GM12872 (cell line): ENCODE results near the gene COL1A1.
A peak's percentile ranks its signal among the peaks of the same experiment; 100 is the strongest.

Experiments used
- TF ChIP-seq, protein P1 (sequence below): IDR thresholded peaks from 3 replicates; pipeline ENCODE4 v1.5.1; 2011; ENCODE audit warnings: low read depth, mild to moderate bottlenecking, low read length, moderate library complexity; ENCODE audit not compliant: insufficient read depth

The COL1A1 gene

DNA sequence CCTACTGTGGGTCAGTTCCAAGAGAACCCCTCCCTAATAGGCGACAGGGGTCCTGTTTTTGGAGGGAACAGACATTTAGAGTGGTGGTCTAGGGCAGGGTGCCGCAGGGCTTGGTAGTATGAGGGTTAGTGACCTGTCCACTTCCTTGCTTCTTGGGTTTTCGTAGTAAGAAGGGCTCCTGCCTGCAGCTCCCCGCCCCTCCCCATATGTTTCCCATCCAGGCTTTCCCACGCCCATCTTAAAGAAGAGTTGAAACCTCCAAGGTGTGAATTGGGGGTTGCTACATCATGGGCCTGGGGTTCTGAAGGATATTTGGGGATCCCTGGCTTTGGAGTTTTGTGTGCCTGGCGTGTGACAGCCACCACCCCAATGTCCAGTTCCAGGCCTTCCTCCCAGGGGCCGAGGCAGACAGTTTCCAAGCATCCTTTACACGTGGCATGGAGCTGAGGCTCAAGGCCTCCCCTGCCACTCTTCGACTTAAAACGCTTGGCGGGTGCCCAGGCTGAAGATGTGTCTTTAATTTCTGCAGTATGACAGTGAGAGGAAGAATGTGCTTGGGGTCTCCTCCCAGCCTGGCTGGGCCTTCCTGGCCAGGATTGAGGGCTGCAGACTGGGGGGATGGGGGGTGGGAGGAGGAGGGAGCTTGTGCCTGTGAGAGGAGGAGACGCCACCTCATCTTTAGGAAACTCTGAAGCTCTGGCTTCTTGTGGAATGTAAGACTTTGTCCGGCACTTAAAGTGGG is 2.3 kb upstream of the COL1A1 start:
- TF ChIP-seq, protein P1, sequence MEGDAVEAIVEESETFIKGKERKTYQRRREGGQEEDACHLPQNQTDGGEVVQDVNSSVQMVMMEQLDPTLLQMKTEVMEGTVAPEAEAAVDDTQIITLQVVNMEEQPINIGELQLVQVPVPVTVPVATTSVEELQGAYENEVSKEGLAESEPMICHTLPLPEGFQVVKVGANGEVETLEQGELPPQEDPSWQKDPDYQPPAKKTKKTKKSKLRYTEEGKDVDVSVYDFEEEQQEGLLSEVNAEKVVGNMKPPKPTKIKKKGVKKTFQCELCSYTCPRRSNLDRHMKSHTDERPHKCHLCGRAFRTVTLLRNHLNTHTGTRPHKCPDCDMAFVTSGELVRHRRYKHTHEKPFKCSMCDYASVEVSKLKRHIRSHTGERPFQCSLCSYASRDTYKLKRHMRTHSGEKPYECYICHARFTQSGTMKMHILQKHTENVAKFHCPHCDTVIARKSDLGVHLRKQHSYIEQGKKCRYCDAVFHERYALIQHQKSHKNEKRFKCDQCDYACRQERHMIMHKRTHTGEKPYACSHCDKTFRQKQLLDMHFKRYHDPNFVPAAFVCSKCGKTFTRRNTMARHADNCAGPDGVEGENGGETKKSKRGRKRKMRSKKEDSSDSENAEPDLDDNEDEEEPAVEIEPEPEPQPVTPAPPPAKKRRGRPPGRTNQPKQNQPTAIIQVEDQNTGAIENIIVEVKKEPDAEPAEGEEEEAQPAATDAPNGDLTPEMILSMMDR, result no peak

DNA sequence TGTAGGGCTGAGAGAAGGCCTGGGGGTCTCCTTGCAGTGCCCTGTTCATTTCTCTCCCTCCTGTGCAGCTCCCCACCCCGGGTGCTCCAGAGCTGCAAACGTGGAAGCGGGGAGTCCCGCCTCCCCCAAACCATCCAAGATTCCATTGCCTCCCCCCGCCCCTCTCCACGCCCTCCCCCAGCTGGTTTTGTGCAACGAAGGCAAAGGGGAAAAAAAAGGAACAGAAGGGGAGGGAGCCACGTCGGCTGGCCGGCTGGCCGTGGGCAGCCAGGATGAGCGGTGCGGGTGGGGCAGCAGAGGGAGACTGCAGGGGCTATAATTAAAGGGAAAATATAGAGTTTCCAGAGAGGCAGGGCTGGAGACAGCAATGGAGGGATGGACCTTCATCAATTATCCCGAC is 1.7 kb upstream of the COL1A1 start:
- TF ChIP-seq, protein P1, result no peak

DNA sequence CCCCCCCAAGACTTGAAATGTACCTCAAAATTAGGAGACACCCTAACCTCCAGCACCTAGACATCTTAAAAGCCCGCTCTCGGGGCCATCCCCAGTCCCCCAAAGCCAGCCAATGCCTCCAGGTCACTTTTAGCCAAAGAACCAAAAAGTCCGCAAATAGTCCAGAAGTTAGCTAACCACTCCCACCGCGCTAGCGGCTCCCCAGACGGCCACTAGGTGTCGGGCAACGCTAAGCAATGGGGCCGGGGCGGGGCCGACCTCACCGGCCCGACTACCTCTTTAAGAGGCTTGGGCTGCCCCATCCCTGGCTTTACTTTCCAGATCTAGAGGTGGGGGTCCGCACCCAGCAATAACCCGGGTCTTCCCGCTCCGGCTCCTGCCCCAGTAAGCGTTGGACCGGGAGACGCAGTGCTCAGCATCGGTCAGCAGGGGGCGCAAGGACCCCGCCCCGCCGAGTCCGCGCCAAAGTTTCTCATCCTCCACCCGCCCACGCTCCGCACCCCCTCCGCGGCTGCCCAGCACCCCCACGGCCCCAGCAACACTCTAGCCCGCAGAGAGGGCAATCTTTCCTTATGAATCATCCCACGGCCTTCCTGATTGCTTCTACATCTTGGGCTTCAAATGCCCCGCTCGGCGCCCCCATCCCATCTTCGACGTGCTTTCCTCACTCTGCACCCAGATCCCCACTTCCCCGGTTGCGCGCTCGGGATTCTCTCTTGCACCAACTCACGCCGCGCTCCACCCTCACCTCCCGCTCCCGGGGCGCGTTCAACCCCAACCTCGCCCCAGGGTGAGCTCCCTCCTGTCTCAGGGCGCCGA is 765 bp downstream of the COL1A1 start:
- TF ChIP-seq, protein P1, result peak; percentile 94

DNA sequence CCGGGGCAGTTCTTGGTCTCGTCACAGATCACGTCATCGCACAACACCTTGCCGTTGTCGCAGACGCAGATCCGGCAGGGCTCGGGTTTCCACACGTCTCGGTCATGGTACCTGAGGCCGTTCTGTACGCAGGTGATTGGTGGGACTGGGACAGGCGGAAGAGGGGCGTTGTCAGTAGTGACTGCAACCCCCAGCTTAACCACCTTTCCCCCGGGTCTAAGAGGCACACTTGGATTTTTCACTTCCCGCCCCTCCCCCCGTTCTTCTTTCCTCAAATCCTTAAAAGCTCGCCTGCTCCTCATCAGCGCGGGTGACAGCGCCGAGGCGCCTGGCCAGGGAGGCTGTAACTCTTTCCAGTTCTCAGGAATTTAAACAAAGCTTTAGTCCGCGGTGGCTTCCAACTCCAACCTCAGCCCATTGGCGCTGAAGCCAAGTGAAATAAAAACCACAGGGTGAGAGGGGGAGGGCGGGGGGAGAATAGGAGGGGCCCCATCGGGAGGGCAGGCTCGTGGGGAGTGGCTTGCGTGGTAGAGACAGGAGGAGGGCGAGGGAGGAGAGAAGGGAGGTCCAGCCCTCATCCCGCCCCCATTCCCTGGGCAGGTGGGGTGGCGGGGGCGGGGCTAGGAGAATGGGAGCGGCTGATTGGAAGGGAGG is 1.5 kb downstream of the COL1A1 start:
- TF ChIP-seq, protein P1, result no peak

DNA sequence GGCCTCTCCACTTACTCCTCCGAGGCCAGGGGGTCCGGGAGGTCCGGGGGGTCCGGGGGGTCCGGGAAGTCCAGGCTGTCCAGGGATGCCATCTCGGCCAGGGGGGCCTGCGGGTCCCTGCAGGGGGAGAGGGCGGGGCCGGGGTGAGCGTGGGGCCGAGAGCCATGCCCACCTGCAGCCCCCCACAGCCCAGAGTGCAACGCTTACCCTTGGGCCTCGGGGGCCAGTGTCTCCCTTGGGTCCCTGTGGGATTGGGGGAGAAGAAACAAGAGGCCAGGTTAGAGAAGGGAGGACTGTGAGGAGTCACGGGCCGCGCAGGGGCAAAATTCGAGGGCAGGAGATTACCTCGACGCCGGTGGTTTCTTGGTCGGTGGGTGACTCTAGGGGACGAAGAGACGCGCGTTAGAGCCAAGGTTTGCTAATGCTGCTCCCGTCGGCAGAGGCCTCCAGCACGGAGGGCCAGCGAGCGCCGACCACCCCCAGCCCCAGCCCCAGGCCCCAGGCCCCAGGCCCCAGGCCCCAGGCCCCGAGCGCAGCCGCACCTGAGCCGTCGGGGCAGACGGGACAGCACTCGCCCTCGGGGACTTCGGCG is 2.1 kb downstream of the COL1A1 start:
- TF ChIP-seq, protein P1, result no peak

DNA sequence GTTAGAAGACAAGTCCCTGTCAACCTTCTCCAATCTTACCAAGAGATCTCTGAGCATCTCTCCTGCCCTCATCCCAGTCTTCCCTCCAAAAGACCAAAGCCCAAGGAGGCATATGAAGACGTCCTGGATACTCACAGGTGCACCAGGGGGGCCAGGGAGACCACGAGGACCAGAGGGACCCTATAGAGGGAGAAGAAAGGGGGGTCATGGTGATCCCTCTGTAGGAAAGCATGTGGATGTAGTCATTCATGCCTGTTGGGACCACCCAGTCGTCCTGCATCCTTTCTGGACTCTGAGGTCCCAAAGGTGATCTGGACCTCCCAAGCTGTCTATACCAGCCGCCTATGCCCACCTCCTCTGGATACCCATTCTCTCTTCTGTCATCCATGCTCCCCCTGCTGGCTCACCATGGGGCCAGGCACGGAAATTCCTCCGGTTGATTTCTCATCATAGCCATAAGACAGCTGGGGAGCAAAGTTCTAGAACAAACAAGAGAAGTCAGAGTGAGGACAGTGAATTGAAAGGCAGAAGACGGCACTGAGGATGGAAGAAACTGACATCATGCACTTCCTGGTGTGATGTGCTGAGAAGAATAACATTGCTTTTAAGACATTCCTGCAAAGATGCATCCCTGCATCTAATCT is 3.3 kb downstream of the COL1A1 start:
- TF ChIP-seq, protein P1, result peak; percentile 82
